LNCaP clone FGC (cell line): ENCODE results near the gene MRNIP.
A peak's percentile ranks its signal among the peaks of the same experiment; 100 is the strongest.

Experiments
- DNase-seq: peaks from one replicate; pipeline ENCODE4 v3.0.0-alpha.2; 2011; ENCODE audit warnings: low read depth
- H3K4me3 ChIP-seq: 2 replicates; pipeline ENCODE4 v1.5.1; 2011; ENCODE audit warnings: mild to moderate bottlenecking, low read depth, low read length, control low read depth
- CTCF ChIP-seq: IDR thresholded peaks from 2 replicates; pipeline ENCODE4 v1.5.1; 2012; ENCODE audit warnings: mild to moderate bottlenecking; ENCODE audit not compliant: control insufficient read depth, insufficient read depth; ENCODE audit errors: extremely low read depth

MRNIP gene

GRCh38 chr5:179815491-179816249 lies 42.9 kb downstream of the MRNIP start:
- H3K4me3 ChIP-seq, result no peak overlapping the region
- DNase-seq, result no peak
- no peak for TF ChIP-seq CTCF

GRCh38 chr5:179814090-179814489 lies 44.5 kb downstream of the MRNIP start:
- no peak for TF ChIP-seq CTCF
- no peak overlapping the region for H3K4me3 ChIP-seq
- no peak for DNase-seq

DNA sequence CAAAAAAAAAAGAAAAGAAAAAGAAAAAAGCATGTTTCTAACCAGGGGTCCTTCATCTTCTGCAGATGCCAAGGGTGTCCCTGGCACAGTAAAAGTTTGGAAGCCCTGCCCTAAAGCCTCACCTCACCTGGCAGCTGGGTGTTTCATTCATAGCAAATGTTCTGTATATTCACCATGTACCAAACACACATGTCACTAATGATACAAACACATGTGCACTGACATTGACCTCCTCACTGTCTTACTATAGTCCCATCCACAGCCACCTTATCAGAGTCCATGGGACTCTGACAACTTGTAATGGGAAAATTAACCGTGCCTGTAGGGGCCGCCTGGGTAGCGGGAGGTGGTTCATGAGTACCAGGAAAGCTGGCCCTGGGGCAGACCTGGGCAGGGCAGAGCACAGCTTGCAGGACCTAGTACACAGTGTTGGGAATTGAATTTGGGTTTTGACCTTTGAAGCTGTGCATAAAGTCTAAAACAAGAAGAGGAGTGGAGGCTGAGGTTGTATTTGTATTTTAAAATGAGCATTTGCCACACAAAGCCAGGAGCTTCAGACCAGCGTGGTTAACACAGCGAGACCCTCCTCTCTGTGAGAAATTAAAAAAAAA lies 45.5 kb downstream of the MRNIP start:
- no peak overlapping the region for H3K4me3 ChIP-seq
- no peak for TF ChIP-seq CTCF

DNA sequence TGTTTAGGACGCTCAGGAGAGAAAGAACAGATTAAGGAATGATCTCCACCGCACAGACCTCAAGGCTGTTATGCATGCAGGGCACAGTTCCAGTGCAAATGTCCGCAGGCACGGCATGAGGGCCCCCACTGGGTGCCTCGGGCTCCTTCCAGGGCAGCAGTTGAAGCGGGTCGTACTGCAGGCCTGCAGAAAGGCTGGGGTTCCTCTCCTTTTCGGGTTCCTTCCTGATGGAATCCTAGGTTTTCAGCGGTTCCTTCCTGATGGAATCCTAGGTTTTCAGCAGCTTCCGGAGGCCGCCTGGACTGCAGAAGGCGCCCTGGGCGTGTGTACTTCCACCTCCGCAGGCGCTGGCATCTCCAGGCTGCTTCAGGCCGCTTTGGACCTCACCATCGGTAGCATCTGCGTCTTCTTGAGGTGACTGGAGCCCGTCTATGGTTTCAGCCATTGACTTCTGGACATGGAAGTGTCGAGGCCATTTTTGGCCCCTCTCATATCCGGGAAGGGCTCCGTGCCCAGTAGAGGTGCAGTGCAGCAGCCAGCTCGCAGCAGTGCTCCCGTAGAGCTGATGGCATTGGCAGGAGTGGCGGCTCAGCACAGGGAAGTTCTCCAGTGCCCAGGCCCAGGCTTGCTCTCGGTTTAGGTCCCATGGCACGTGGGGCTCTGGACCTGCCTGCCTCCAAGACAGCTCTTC lies 46.3 kb downstream of the MRNIP start:
- H3K4me3 ChIP-seq, result no peak overlapping the region
- DNase-seq, result no peak
- TF ChIP-seq CTCF, result no peak

More for the DNA sequence above, 45.5 kb downstream of the MRNIP start:
- DNase-seq, result no peak

DNA sequence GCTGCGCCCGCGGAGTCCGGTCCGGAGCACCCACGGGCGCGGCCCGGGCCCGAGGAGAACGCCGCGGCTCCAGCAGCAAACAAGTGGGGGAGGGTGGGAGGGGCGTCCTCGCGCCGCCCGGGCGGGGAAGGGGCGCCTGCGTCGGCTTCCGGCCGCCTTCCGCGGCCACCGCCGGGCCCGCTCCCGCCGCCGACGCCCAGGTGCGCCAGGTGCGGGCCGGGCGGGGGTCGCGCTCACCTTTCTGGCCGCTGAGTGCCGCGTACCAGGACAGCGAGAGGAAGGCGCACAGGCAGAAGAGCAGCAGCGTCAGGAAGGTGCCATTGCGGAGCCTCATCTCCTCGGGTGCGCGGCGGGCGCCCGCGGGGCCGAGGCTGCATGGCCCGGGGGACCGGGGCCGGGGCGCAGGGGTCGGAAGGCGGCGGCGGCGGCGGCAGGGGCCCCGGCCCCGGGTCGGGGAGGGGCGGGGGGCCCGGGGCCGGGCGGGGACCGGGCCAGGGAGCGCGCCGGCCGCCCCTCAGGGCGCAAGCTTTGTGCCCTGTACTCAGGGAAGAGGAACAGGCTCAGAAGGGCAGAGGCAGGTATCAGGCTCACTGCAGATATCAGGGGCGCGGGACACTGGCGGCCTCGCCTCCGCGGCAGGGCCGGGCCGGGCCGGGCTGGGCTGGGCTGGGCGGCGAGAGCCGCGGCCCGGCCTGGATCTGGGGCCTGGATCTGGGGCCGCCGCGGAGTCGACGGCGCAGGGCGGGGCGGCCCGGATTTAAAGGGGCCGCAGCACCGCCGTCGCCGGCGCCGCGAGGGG lies 52.2 kb downstream of the MRNIP start, which contains the start of gene MGAT4B:
TSS of gene MGAT4B (minus strand) at position 617 of the 799 bp plus-strand sequence. CDS start at position 334, 283 bp downstream.
- no peak for TF ChIP-seq CTCF
- H3K4me3 ChIP-seq, result peak within 1 kb of the TSS; percentile 75
- no peak for DNase-seq

GRCh38 chr5:179805529-179806249 lies 52.9 kb downstream of the MRNIP start:
- TF ChIP-seq CTCF, result no peak
- H3K4me3 ChIP-seq, result peak overlapping the region; percentile 75
- DNase-seq, result no peak
